Activated T-cell treated with anti-CD3 and anti-CD28 coated beads, Interleukin-2, amount 50 U/mL, for 24 hours (primary cell): ENCODE measurements around the gene OR2T6.

Experiments
- DNase-seq: peaks from one replicate; pipeline ENCODE4 v3.0.0-alpha.2; 2020
- H3K27ac Mint-ChIP-seq: 2 replicates; pipeline ENCODE4 v1.8.0; 2020; ENCODE audit warnings: mild to moderate bottlenecking, mixed read lengths
- H3K27me3 Mint-ChIP-seq: 2 replicates; pipeline ENCODE4 v1.8.0; 2020; ENCODE audit warnings: mixed read lengths
- H3K36me3 Mint-ChIP-seq: 2 replicates; pipeline ENCODE4 v1.8.0; 2020; ENCODE audit warnings: low read depth, mixed read lengths
- H3K4me1 Mint-ChIP-seq: 2 replicates; pipeline ENCODE4 v1.8.0; 2020; ENCODE audit warnings: low read depth, mixed read lengths
- H3K4me3 Mint-ChIP-seq: 2 replicates; pipeline ENCODE4 v1.8.0; 2020; ENCODE audit warnings: mild to moderate bottlenecking, moderate library complexity, mixed read lengths
- H3K9me3 Mint-ChIP-seq: 2 replicates; pipeline ENCODE4 v1.8.0; 2020; ENCODE audit warnings: mixed read lengths

OR2T6 gene

GRCh38 chr1:248375446-248375845 is at the start of gene OR2T6:
Gene OR2T6, plus strand, starts transcription at chr1:248375746. Its CDS starts 11,863 bp downstream, at chr1:248387609.
- peaks cover 1% of the 10 kb centered on the region for H3K4me1 Mint-ChIP-seq
- H3K36me3 Mint-ChIP-seq, result no peaks in the 10 kb centered on the region
- H3K4me3 Mint-ChIP-seq, result no peak within 1 kb of the TSS
- no peaks in the 10 kb centered on the region for H3K9me3 Mint-ChIP-seq
- no peak within 1 kb of the TSS for H3K27ac Mint-ChIP-seq
- H3K27me3 Mint-ChIP-seq, result no peaks in the 10 kb centered on the region
- no peak for DNase-seq

- Mint-ChIP-seq H3K27ac (no peak overlapping the region), H3K4me3 (no peak overlapping the region), H3K36me3 (no peaks in the 10 kb centered on the region), H3K9me3 (no peaks in the 10 kb centered on the region), H3K27me3 (peaks cover 4% of the 10 kb centered on the region), H3K4me1 (no peaks in the 10 kb centered on the region)
- no peak for DNase-seq
Measured at GRCh38 chr1:248343451-248343850, 32.1 kb upstream of the OR2T6 start.

GRCh38 chr1:248348475-248348874 is 27.1 kb upstream of the OR2T6 start, which contains the start of gene OR14C36:
Gene OR14C36, plus strand, starts transcription at chr1:248348775. Its CDS starts 0 bp downstream, at chr1:248348775.
- no peak for DNase-seq
- no peak within 1 kb of the TSS for H3K27ac Mint-ChIP-seq
- no peak within 1 kb of the TSS for H3K4me3 Mint-ChIP-seq
- no peaks in the 10 kb centered on the region for H3K4me1 Mint-ChIP-seq
- peaks cover 19% of the 10 kb centered on the region for H3K27me3 Mint-ChIP-seq
- no peaks in the 10 kb centered on the region for H3K36me3 Mint-ChIP-seq
- no peaks in the 10 kb centered on the region for H3K9me3 Mint-ChIP-seq

- Mint-ChIP-seq H3K36me3 (no peaks in the 10 kb centered on the region), H3K27me3 (no peaks in the 10 kb centered on the region), H3K4me3 (no peak overlapping the region), H3K27ac (no peak overlapping the region), H3K4me1 (no peaks in the 10 kb centered on the region), H3K9me3 (no peaks in the 10 kb centered on the region)
- DNase-seq, result no peak
Measured at GRCh38 chr1:248359415-248359814, 16.1 kb upstream of the OR2T6 start.

- H3K9me3 Mint-ChIP-seq, result no peaks in the 10 kb centered on the region
- H3K4me1 Mint-ChIP-seq, result no peaks in the 10 kb centered on the region
- peaks cover 3% of the 10 kb centered on the region for H3K27me3 Mint-ChIP-seq
- no peak for DNase-seq
- H3K4me3 Mint-ChIP-seq, result no peak within 1 kb of the TSS
- H3K36me3 Mint-ChIP-seq, result no peaks in the 10 kb centered on the region
- H3K27ac Mint-ChIP-seq, result no peak within 1 kb of the TSS
Measured at GRCh38 chr1:248361121-248361715, 14.3 kb upstream of the OR2T6 start, which contains the start of gene OR2T4. Gene OR2T4, plus strand, starts transcription at chr1:248361665. Its CDS starts 0 bp downstream, at chr1:248361665.

- no peaks in the 10 kb centered on the region for H3K9me3 Mint-ChIP-seq
- H3K4me1 Mint-ChIP-seq, result no peaks in the 10 kb centered on the region
- no peak overlapping the region for H3K27ac Mint-ChIP-seq
- H3K27me3 Mint-ChIP-seq, result peaks cover 3% of the 10 kb centered on the region
- DNase-seq, result no peak
- H3K36me3 Mint-ChIP-seq, result no peaks in the 10 kb centered on the region
- H3K4me3 Mint-ChIP-seq, result no peak overlapping the region
Measured at GRCh38 chr1:248366609-248367008, 8.9 kb upstream of the OR2T6 start.

- DNase-seq, result no peak
- Mint-ChIP-seq H3K4me1 (peaks cover 1% of the 10 kb centered on the region), H3K27me3 (no peaks in the 10 kb centered on the region), H3K27ac (no peak overlapping the region), H3K9me3 (no peaks in the 10 kb centered on the region), H3K36me3 (no peaks in the 10 kb centered on the region), H3K4me3 (no peak overlapping the region)
Measured at GRCh38 chr1:248372394-248372793, 3.2 kb upstream of the OR2T6 start.

- Mint-ChIP-seq H3K36me3 (no peaks in the 10 kb centered on the region), H3K27ac (no peak overlapping the region), H3K4me1 (peaks cover 1% of the 10 kb centered on the region), H3K4me3 (no peak overlapping the region), H3K27me3 (no peaks in the 10 kb centered on the region), H3K9me3 (no peaks in the 10 kb centered on the region)
- DNase-seq, result no peak
Measured at GRCh38 chr1:248373761-248374160, 1.8 kb upstream of the OR2T6 start.

GRCh38 chr1:248376916-248377315 is 1.4 kb downstream of the OR2T6 start:
- Mint-ChIP-seq H3K36me3 (no peaks in the 10 kb centered on the region), H3K4me3 (no peak overlapping the region), H3K4me1 (peaks cover 1% of the 10 kb centered on the region), H3K9me3 (no peaks in the 10 kb centered on the region), H3K27me3 (no peaks in the 10 kb centered on the region), H3K27ac (no peak overlapping the region)
- no peak for DNase-seq

- Mint-ChIP-seq H3K4me1 (no peaks in the 10 kb centered on the region), H3K36me3 (no peaks in the 10 kb centered on the region), H3K4me3 (no peak overlapping the region), H3K9me3 (no peaks in the 10 kb centered on the region), H3K27ac (no peak overlapping the region), H3K27me3 (peaks cover 2% of the 10 kb centered on the region)
- no peak for DNase-seq
Measured at GRCh38 chr1:248380854-248381253, 5.3 kb downstream of the OR2T6 start.

- no peaks in the 10 kb centered on the region for H3K9me3 Mint-ChIP-seq
- H3K36me3 Mint-ChIP-seq, result no peaks in the 10 kb centered on the region
- H3K27ac Mint-ChIP-seq, result no peak overlapping the region
- no peaks in the 10 kb centered on the region for H3K4me1 Mint-ChIP-seq
- H3K4me3 Mint-ChIP-seq, result no peak overlapping the region
- DNase-seq, result no peak
- peaks cover 7% of the 10 kb centered on the region for H3K27me3 Mint-ChIP-seq
Measured at GRCh38 chr1:248388426-248388825, 12.9 kb downstream of the OR2T6 start.

GRCh38 chr1:248393050-248393449 is 17.5 kb downstream of the OR2T6 start:
- Mint-ChIP-seq H3K27me3 (peaks cover 20% of the 10 kb centered on the region), H3K4me3 (no peak overlapping the region)

GRCh38 chr1:248402748-248403147 is 27.2 kb downstream of the OR2T6 start, which contains the start of gene OR2T1:
Gene OR2T1, plus strand, starts transcription at chr1:248403048. Its CDS starts 3,100 bp downstream, at chr1:248406148.
- Mint-ChIP-seq H3K27me3 (no peaks in the 10 kb centered on the region), H3K4me3 (no peak within 1 kb of the TSS), H3K27ac (no peak within 1 kb of the TSS), H3K9me3 (peaks cover 3% of the 10 kb centered on the region), H3K36me3 (no peaks in the 10 kb centered on the region), H3K4me1 (peaks cover 3% of the 10 kb centered on the region)
- DNase-seq, result no peak

More at GRCh38 chr1:248393050-248393449, 17.5 kb downstream of the OR2T6 start:
- Mint-ChIP-seq H3K36me3 (no peaks in the 10 kb centered on the region), H3K9me3 (peaks cover 3% of the 10 kb centered on the region), H3K4me1 (no peaks in the 10 kb centered on the region), H3K27ac (no peak overlapping the region)
- DNase-seq, result no peak

GRCh38 chr1:248404024-248404423 is 28.5 kb downstream of the OR2T6 start:
- H3K4me3 Mint-ChIP-seq, result no peak overlapping the region
- peaks cover 3% of the 10 kb centered on the region for H3K4me1 Mint-ChIP-seq
- H3K27ac Mint-ChIP-seq, result no peak overlapping the region
- H3K27me3 Mint-ChIP-seq, result no peaks in the 10 kb centered on the region
- peaks cover 5% of the 10 kb centered on the region for H3K9me3 Mint-ChIP-seq
- H3K36me3 Mint-ChIP-seq, result no peaks in the 10 kb centered on the region
- DNase-seq, result no peak

GRCh38 chr1:248406721-248407692 is 31.5 kb downstream of the OR2T6 start:
- Mint-ChIP-seq H3K27ac (no peak overlapping the region), H3K4me3 (no peak overlapping the region), H3K9me3 (peaks cover 21% of the 10 kb centered on the region), H3K27me3 (no peaks in the 10 kb centered on the region), H3K4me1 (peaks cover 3% of the 10 kb centered on the region), H3K36me3 (no peaks in the 10 kb centered on the region)
- DNase-seq, result no peak
